ENCODE measurements around the gene TMEM69. TPM values are rescaled to one million over a fixed set of nuclear protein-coding genes. Genes with fewer than 3 reads are reported as not detected.

TMEM69 gene
- total and polyA plus RNA-seq, 2 of the 13 experiments (the other 11 are each of a cell fraction or from before 2014, with no cell fraction given) = 25.4 to 135 TPM

GRCh38 chr1:45687014-45687753, 797 bp upstream of the TMEM69 start (continued):
- no peak for TF ChIP-seq SOX5 (CRISPR knock-in tag; IDR thresholded peaks at IDR 0.05; ENCODE audit: borderline replicate concordance)
- TF ChIP-seq ZNF816 (CRISPR knock-in tag; IDR thresholded peaks at IDR 0.05; ENCODE audit: borderline replicate concordance) = peak; percentile 58
- no peak for TF ChIP-seq BATF2 (CRISPR knock-in tag; IDR thresholded peaks at IDR 0.05)
- peak; percentile 76; the same call in 1 of the 2 replicates for TF ChIP-seq DNMT1 (CRISPR knock-in tag; IDR thresholded peaks at IDR 0.05)
- no peak for TF ChIP-seq ZNF615 (CRISPR knock-in tag; IDR thresholded peaks at IDR 0.05; ENCODE audit: borderline replicate concordance)
- TF ChIP-seq HOMEZ (CRISPR knock-in tag; IDR thresholded peaks at IDR 0.05; ENCODE audit: low read depth) = 0 out of 2 replicates have a peak, but pooled peaks have one; percentile 44
- TF ChIP-seq SP4 (CRISPR knock-in tag; IDR thresholded peaks at IDR 0.05) = peak; percentile 48
- no peak for TF ChIP-seq DMAP1 (CRISPR knock-in tag; IDR thresholded peaks at IDR 0.05)
- peak; percentile 68; the same call in 1 of the 2 replicates for TF ChIP-seq EEA1 (CRISPR knock-in tag; IDR thresholded peaks at IDR 0.05; ENCODE audit: borderline replicate concordance)
- peak; percentile 72 for TF ChIP-seq SALL1 (CRISPR knock-in tag; IDR thresholded peaks at IDR 0.05)
- peak; percentile 98 for TF ChIP-seq DR1 (CRISPR knock-in tag; IDR thresholded peaks at IDR 0.05)
- no peak for TF ChIP-seq HIVEP1 (CRISPR knock-in tag; IDR thresholded peaks at IDR 0.05)
- no peak for TF ChIP-seq KDM6A (CRISPR knock-in tag; IDR thresholded peaks at IDR 0.05; ENCODE audit: low read depth)
- no peak for TF ChIP-seq ZNF234 (CRISPR knock-in tag; conservative IDR thresholded peaks at IDR 0.05)
- 0 out of 2 replicates have a peak, but pooled peaks have one; percentile 63 for TF ChIP-seq ZBTB38 (CRISPR knock-in tag; IDR thresholded peaks at IDR 0.05)
- TF ChIP-seq GATA4 (IDR thresholded peaks at IDR 0.05; ENCODE audit: borderline replicate concordance, low read depth) = 0 out of 2 replicates have a peak, but pooled peaks have one; percentile 33
- TF ChIP-seq GTF2F1 (IDR thresholded peaks at IDR 0.05; ENCODE audit: low read length) = no peak
- no peak for TF ChIP-seq ZNF660 (CRISPR knock-in tag; IDR thresholded peaks at IDR 0.05; ENCODE audit: borderline replicate concordance, low read depth)
- no peak for TF ChIP-seq TMF1 (CRISPR knock-in tag; IDR thresholded peaks at IDR 0.05; ENCODE audit: low read depth)
- TF ChIP-seq MAFK (conservative IDR thresholded peaks at IDR 0.05 in 1 of 2, IDR thresholded peaks at IDR 0.05 in 1 of 2; ENCODE audit: low read length in 2 of 2) = 0 out of 4 replicates have a peak, but pooled peaks of 1 of the 2 experiments have one; percentile 2
- TF ChIP-seq HDAC2 (CRISPR knock-in tag; IDR thresholded peaks at IDR 0.05) = no peak
- no peak for TF ChIP-seq BCL6 (CRISPR knock-in tag; IDR thresholded peaks at IDR 0.05)
- no peak for TF ChIP-seq MTA3 (CRISPR knock-in tag; IDR thresholded peaks at IDR 0.05)
- no peak for TF ChIP-seq ZNF251 (CRISPR knock-in tag; IDR thresholded peaks at IDR 0.05)
- no peak for TF ChIP-seq ZNF263 (CRISPR knock-in tag; IDR thresholded peaks at IDR 0.05)
- peak; percentile 83 for TF ChIP-seq CREB1 (IDR thresholded peaks at IDR 0.05)
- TF ChIP-seq CREB1 (CRISPR knock-in tag; IDR thresholded peaks at IDR 0.05) = peak; percentile 97
- TF ChIP-seq E2F1 (CRISPR knock-in tag; IDR thresholded peaks at IDR 0.05) = peak; percentile 57; the same call in 1 of the 2 replicates

All from HepG2 (cell line).